GM23248 (cell line): Measurements from ENCODE around the gene ADIPOR2.

Source experiments
- EZH2 ChIP-seq: fragments of 200-600 bp; sonication (generic); IDR thresholded peaks from 2 replicates; pipeline ENCODE4 v1.6.1; 2018; ENCODE audit warnings: antibody characterized with exemption, mild to moderate bottlenecking; ENCODE audit not compliant: insufficient read depth, poor library complexity, severe bottlenecking
- EZH2phosphoT487 ChIP-seq: fragments of 200-600 bp; sonication (generic); IDR thresholded peaks from 2 replicates; pipeline ENCODE4 v1.6.1; 2018; ENCODE audit warnings: antibody characterized with exemption, moderate library complexity, mild to moderate bottlenecking, low read depth; ENCODE audit not compliant: insufficient read depth

DNA sequence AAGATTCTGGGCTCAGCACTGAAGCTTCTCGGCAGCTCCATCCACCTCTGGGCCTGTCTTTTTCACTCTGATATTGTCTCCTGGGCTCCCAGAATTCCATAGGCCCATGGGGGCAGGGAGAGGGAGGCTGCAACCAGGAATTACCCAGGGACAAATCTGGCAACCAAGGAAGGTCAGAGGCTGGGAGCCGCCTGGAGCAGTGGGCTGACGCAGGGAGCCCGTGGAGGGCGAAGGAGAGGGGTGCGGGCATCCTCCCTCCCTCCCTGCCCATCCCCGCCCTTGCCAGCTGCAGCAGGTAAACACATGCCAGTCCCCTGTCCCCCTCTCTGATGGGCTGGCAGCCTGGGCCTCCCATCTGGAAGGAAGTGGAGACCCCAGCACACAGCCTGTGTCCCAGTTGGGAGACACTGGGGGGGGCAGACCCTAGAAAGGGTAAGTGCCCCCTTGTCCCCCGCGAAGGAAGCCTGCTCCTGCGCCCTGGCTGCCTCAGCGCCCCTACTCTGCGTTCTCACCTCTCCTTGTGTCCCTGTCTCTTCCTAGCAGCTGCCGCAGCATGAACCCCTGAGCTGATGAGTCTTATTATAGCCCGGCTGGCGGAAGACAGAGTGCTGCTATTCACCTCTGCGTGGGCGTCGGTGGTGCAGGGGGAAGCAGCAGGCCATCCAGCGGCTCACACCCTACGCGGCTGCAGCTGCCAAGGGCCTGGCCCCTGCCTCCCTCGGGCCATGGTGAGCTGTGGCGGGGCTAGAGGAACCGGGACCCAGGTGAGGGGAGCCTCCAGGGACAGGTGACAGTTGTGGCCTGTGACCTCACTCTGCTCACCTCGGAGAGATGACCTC is 136.2 kb downstream of the ADIPOR2 start:
- TF ChIP-seq EZH2 (no peak), EZH2phosphoT487 (no peak)
